OCI-LY3 (cell line): Measurements from ENCODE around the gene UGT1A4.

Source experiments
- CTCF ChIP-seq: fragments of 200-600, 300-600 bp; sonication (generic); IDR thresholded peaks from 2 replicates; pipeline ENCODE4 v1.5.1; 2014; ENCODE audit warnings: antibody characterized with exemption, low read length, low read depth
- EZH2phosphoT487 ChIP-seq: fragments of 200-600 bp; shearing (Covaris generic); IDR thresholded peaks from 2 replicates; pipeline ENCODE4 v1.6.1; 2018; ENCODE audit warnings: antibody characterized with exemption, mixed run types, low read depth

- TF ChIP-seq CTCF (no peak), EZH2phosphoT487 (no peak)
Observed at GRCh38 chr2:233673896-233674295, 44.6 kb upstream of the UGT1A4 start.
